Stomach smooth muscle (tissue), 2 donors: ENCODE results near the gene ACAP1.

Experiments
- H3K27ac ChIP-seq: one replicate; pipeline ENCODE4 v1.7.0; 2013; ENCODE audit warnings: mild to moderate bottlenecking, low read length, inconsistent platforms
- H3K27me3 ChIP-seq, 2 donors: one replicate each; pipeline ENCODE4 v1.7.0; 2013; ENCODE audit warnings: low read length in 2 of 2; ENCODE audit not compliant: insufficient read depth in 2 of 2, control insufficient read depth in 1 of 2
- H3K36me3 ChIP-seq, 2 donors: one replicate each; pipeline ENCODE4 v1.7.0; 2013; ENCODE audit warnings: low read length in 2 of 2; ENCODE audit not compliant: control insufficient read depth in 2 of 2, insufficient read depth in 2 of 2
- H3K4me1 ChIP-seq: one replicate; pipeline ENCODE4 v1.7.0; 2013; ENCODE audit warnings: low read length; ENCODE audit not compliant: control insufficient read depth, insufficient read depth
- H3K4me3 ChIP-seq, 2 donors: one replicate each; pipeline ENCODE4 v1.7.0; 2013; ENCODE audit warnings: low read length in 2 of 2
- H3K9ac ChIP-seq, 2 donors: one replicate each; pipeline ENCODE4 v1.7.0; 2013; ENCODE audit warnings: low read length in 2 of 2, mild to moderate bottlenecking in 1 of 2
- H3K9me3 ChIP-seq, 2 donors: one replicate each; pipeline ENCODE4 v1.7.0; 2013; ENCODE audit warnings: low read length in 2 of 2; ENCODE audit not compliant: control insufficient read depth in 2 of 2
- donor health status: healthy.
- donor health status: Pancreatic carcinoma.

The ACAP1 gene

DNA sequence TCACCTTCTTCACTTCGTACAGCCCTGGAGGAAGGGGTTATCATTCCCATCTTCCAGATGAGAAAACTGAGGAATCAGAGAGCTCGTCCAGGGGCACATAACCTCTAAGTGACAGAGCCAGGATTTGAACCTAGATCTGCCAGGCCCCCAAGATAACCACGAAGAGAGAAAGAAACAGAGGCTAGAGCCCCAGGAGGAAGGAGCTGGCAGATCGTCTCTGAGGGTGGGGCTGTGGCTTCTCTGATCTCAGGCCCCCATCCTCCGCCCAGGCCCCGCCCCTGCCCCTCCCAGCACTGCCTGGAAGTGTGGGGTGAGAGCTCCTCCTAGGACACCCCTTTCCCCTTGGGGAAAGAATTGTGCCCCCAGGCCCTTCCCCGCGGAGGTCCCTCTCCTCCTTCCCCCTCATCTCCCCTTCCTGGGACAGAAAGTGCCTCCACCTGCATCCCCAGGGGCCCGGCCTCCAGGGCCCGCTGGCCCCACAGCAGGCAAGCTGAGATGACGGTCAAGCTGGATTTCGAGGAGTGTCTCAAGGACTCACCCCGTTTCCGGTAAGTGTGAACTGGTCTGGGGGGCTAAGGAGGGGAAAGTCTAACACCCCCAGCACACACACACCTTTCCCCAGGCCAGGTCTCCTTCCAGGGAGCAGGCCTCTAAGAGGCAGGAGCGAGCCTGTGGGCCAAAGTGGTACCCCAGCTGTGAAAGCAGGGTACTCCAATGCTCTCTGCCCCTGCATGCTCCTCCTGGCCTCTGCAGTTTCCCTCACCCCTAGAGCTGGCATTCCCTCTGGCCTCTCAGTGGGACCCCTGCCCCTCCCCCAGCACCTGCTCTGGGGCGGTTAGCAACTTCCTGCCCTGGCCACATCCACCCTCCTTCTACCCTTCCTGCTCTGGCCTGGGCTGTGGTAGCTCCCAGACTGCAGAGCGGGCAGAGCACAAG lies at the start of gene ACAP1:
Gene ACAP1, plus strand, starts transcription at position 290 of the 936 bp plus-strand sequence. Its CDS starts 206 bp downstream, at position 496.
- H3K36me3 ChIP-seq = no peaks in the 10 kb centered on the region
- H3K4me1 ChIP-seq = no peaks in the 10 kb centered on the region
- H3K27ac ChIP-seq = no peak within 1 kb of the TSS
- no peaks in the 10 kb centered on the region for H3K9me3 ChIP-seq
- H3K27me3 ChIP-seq = peaks cover 12 to 14% of the 10 kb centered on the region in 2 donors
- H3K4me3 ChIP-seq = no peak within 1 kb of the TSS
- H3K9ac ChIP-seq = no peak within 1 kb of the TSS

GRCh38 chr17:7289256-7290032 lies 46.9 kb upstream of the ACAP1 start:
- no peaks in the 10 kb centered on the region for H3K9me3 ChIP-seq
- H3K27ac ChIP-seq = peak overlapping the region; percentile 24
- peaks cover 21 to 23% of the 10 kb centered on the region in 2 donors for H3K36me3 ChIP-seq
- no peak overlapping the region for H3K9ac ChIP-seq
- peaks cover 0 to 11% of the 10 kb centered on the region in 2 donors for H3K27me3 ChIP-seq
- H3K4me3 ChIP-seq = no peak overlapping the region
- peaks cover 52% of the 10 kb centered on the region for H3K4me1 ChIP-seq

GRCh38 chr17:7290166-7290565 lies 46.2 kb upstream of the ACAP1 start:
- Histone ChIP-seq H3K9me3 (no peaks in the 10 kb centered on the region), H3K4me3 (no peak overlapping the region), H3K36me3 (peaks cover 14 to 16% of the 10 kb centered on the region in 2 donors), H3K4me1 (peaks cover 50% of the 10 kb centered on the region), H3K27me3 (peaks cover 0 to 14% of the 10 kb centered on the region in 2 donors), H3K9ac (no peak overlapping the region), H3K27ac (peak overlapping the region; percentile 24)

GRCh38 chr17:7290685-7291084 lies 45.6 kb upstream of the ACAP1 start:
- Histone ChIP-seq H3K27me3 (peaks cover 0 to 14% of the 10 kb centered on the region in 2 donors), H3K36me3 (peaks cover 9 to 11% of the 10 kb centered on the region in 2 donors), H3K4me1 (peaks cover 50% of the 10 kb centered on the region), H3K9me3 (no peaks in the 10 kb centered on the region), H3K9ac (no peak overlapping the region), H3K4me3 (no peak overlapping the region), H3K27ac (no peak overlapping the region)

- Histone ChIP-seq H3K9me3 (no peaks in the 10 kb centered on the region), H3K4me1 (peaks cover 56% of the 10 kb centered on the region), H3K27me3 (peaks cover 0 to 14% of the 10 kb centered on the region in 2 donors), H3K27ac (peak overlapping the region; percentile 46), H3K4me3 (no peak overlapping the region), H3K36me3 (no peaks in the 10 kb centered on the region), H3K9ac (peak overlapping the region in 1 of 2 donors; percentile 13)
Measured at GRCh38 chr17:7292194-7292593, 44.1 kb upstream of the ACAP1 start.

- Histone ChIP-seq H3K4me3 (no peak overlapping the region), H3K27me3 (peaks cover 0 to 14% of the 10 kb centered on the region in 2 donors), H3K4me1 (peaks cover 56% of the 10 kb centered on the region), H3K9me3 (no peaks in the 10 kb centered on the region), H3K27ac (peak overlapping the region; percentile 46), H3K9ac (peak overlapping the region in 1 of 2 donors; percentile 4), H3K36me3 (no peaks in the 10 kb centered on the region)
Measured at GRCh38 chr17:7292729-7293128, 43.6 kb upstream of the ACAP1 start.

DNA sequence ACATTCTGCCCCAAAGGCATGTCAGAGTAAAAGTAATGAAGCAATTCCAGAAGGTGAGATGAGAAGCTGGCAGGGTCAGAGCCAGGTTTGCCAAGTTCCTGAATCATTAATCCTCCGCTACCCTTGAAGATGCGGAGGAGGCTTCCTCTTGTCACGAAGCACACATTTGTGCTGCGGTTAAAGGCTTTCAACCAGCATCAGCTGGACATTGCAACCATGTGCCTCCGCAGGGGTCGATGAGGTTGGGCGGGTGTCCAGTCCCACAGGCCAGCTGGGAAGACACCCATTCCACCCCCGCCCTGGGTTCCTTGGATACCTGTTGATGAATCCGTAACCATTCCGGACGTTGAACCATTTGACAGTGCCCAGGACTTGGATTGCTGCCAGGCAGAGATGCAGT lies 43.2 kb upstream of the ACAP1 start:
- Histone ChIP-seq H3K9ac (peak overlapping the region in 1 of 2 donors; percentile 4), H3K4me3 (peak overlapping the region in 1 of 2 donors; percentile 15), H3K9me3 (no peaks in the 10 kb centered on the region), H3K4me1 (peaks cover 56% of the 10 kb centered on the region), H3K27ac (peak overlapping the region; percentile 46), H3K27me3 (peaks cover 0 to 14% of the 10 kb centered on the region in 2 donors), H3K36me3 (no peaks in the 10 kb centered on the region)

GRCh38 chr17:7293816-7294613 lies 42.3 kb upstream of the ACAP1 start:
- peak overlapping the region in 1 of 2 donors; percentile 52 for H3K4me3 ChIP-seq
- peak overlapping the region in 1 of 2 donors; percentile 21 for H3K9ac ChIP-seq
- no peaks in the 10 kb centered on the region for H3K9me3 ChIP-seq
- peaks cover 56% of the 10 kb centered on the region for H3K4me1 ChIP-seq
- H3K36me3 ChIP-seq = no peaks in the 10 kb centered on the region
- no peak overlapping the region for H3K27ac ChIP-seq
- H3K27me3 ChIP-seq = peaks cover 0 to 14% of the 10 kb centered on the region in 2 donors

- Histone ChIP-seq H3K36me3 (no peaks in the 10 kb centered on the region), H3K4me3 (peak within 1 kb of the TSS in 1 of 2 donors; percentile 54), H3K27ac (no peak within 1 kb of the TSS), H3K27me3 (peaks cover 0 to 14% of the 10 kb centered on the region in 2 donors), H3K9me3 (no peaks in the 10 kb centered on the region), H3K9ac (peak within 1 kb of the TSS in 1 of 2 donors; percentile 21), H3K4me1 (peaks cover 55% of the 10 kb centered on the region)
Measured at GRCh38 chr17:7294614-7295153, 41.6 kb upstream of the ACAP1 start, which contains the start of gene YBX2. TSS of gene YBX2 (minus strand) at chr17:7294639. CDS start at chr17:7294500, 139 bp downstream.
